ENCODE measurements around the gene ADAM15. TPM values are rescaled to one million over a fixed set of nuclear protein-coding genes. Genes with fewer than 3 reads are reported as not detected.

Gene ADAM15
- total and polyA plus RNA-seq, 9 donors: 17.0 to 149 (median 61.7) TPM

GRCh38 chr1:155002464-155003226 is 48.5 kb upstream of the ADAM15 start, which contains the start of gene ZBTB7B:
TSS of gene ZBTB7B (plus strand) at chr1:155002802. CDS start at chr1:155014661, 11,859 bp downstream.
- Histone ChIP-seq H3K36me3 (no peaks in the 10 kb centered on the region), H3K4me1 (ENCODE audit: insufficient read depth) (peaks cover 11% of the 10 kb centered on the region), H3K27ac (peak within 1 kb of the TSS; percentile 94 to 96), H3K4me3 (peak within 1 kb of the TSS; percentile 82), H3K9me3 (no peaks in the 10 kb centered on the region), H3K27me3 (no peaks in the 10 kb centered on the region)
- intact Hi-C loops (cut with DNase I): loop anchor here in 2 of 4 donors (5.0 kb wide), 2 partner anchors 40 to 45 kb away; partner anchors contain the start of genes PBXIP1 (in 1 of the 2) and PYGO2 (in 1 of the 2)
- DNase-seq: peak; percentile 56 to 74 (median 66)
- WGBS, 3 donors: 0% methylated on average over 28 to 34 of the region's 35 CpGs
- peak; percentile 10 for TF ChIP-seq POLR2A (IDR thresholded peaks at IDR 0.05)
- no peak for TF ChIP-seq CTCF (IDR thresholded peaks at IDR 0.05)
- TF ChIP-seq EP300 (IDR thresholded peaks at IDR 0.05): no peak

GRCh38 chr1:155003227-155003765 is 47.8 kb upstream of the ADAM15 start:
- Histone ChIP-seq H3K4me1 (ENCODE audit: insufficient read depth) (peaks cover 11% of the 10 kb centered on the region), H3K27me3 (no peaks in the 10 kb centered on the region), H3K4me3 (peak overlapping the region; percentile 82), H3K27ac (peak overlapping the region; percentile 90 to 96), H3K36me3 (no peaks in the 10 kb centered on the region), H3K9me3 (no peaks in the 10 kb centered on the region)
- WGBS, 3 donors: 0 to 1% (median 0%) methylated on average over 34 to 37 of the region's 37 CpGs
- peak; percentile 56 to 80 (median 69) for DNase-seq
- intact Hi-C loops (cut with DNase I): loop anchor here in 2 of 4 donors (5.0 kb wide), 2 partner anchors 41 to 46 kb away; partner anchors contain the start of genes PBXIP1 (in 1 of the 2) and PYGO2 (in 1 of the 2)
- TF ChIP-seq POLR2A (IDR thresholded peaks at IDR 0.05) (no peak), CTCF (IDR thresholded peaks at IDR 0.05) (no peak), EP300 (IDR thresholded peaks at IDR 0.05) (no peak)

GRCh38 chr1:155003766-155004351 is 47.3 kb upstream of the ADAM15 start:
- intact Hi-C loops (cut with DNase I): loop anchor here in 2 of 4 donors (5.0 kb wide), 2 partner anchors 42 to 47 kb away; partner anchors contain the start of genes PBXIP1 (in 1 of the 2) and PYGO2 (in 1 of the 2)
- DNase-seq: peak; percentile 76 to 81 (median 79)
- H3K36me3 ChIP-seq: no peaks in the 10 kb centered on the region
- peaks cover 11% of the 10 kb centered on the region for H3K4me1 ChIP-seq (ENCODE audit: insufficient read depth)
- H3K27ac ChIP-seq: peak overlapping the region; percentile 90 to 96
- WGBS, 3 donors: 0 to 3% (median 2%) methylated on average over 29 to 34 of the region's 34 CpGs
- peak overlapping the region; percentile 82 for H3K4me3 ChIP-seq
- no peaks in the 10 kb centered on the region for H3K27me3 ChIP-seq
- TF ChIP-seq POLR2A (IDR thresholded peaks at IDR 0.05) (peak; percentile 2), CTCF (IDR thresholded peaks at IDR 0.05) (no peak)
- no peaks in the 10 kb centered on the region for H3K9me3 ChIP-seq

- Histone ChIP-seq H3K9me3 (no peaks in the 10 kb centered on the region), H3K36me3 (no peaks in the 10 kb centered on the region), H3K27me3 (no peaks in the 10 kb centered on the region), H3K4me1 (ENCODE audit: insufficient read depth) (peaks cover 11% of the 10 kb centered on the region), H3K27ac (peak overlapping the region; percentile 90 to 96), H3K4me3 (peak overlapping the region; percentile 82)
- peak in 2 of 5 donors; percentile 42 to 48 for DNase-seq
- WGBS, 3 donors: 32 to 46% (median 35%) methylated on average over 5 of the region's 5 CpGs
- TF ChIP-seq CTCF (IDR thresholded peaks at IDR 0.05): no peak
- TF ChIP-seq POLR2A (IDR thresholded peaks at IDR 0.05): peak; percentile 5
- intact Hi-C loops (cut with DNase I): loop anchor here in 2 of 4 donors (5.0 kb wide), 2 partner anchors 42 to 47 kb away; partner anchors contain the start of genes PBXIP1 (in 1 of the 2) and PYGO2 (in 1 of the 2)
Measured at GRCh38 chr1:155004352-155005075, 46.6 kb upstream of the ADAM15 start.
